PC-9 (cell line): Measurements from ENCODE around the gene CACYBP. TPM values are rescaled to one million over a fixed set of nuclear protein-coding genes. Genes with fewer than 3 reads are reported as not detected.

Experiments
- BruUV-seq: library from RNA; stranded (reverse); fragments of 400-500 nt; replicated peaks from 2 replicates; lab custom pipeline; 2021; lab: Mats Ljungman, UMichigan
- CTCF ChIA-PET: fragments of 300-600 bp; sonication (Branson Sonifier 250); formaldehyde crosslinking; loops from one replicate; lab custom pipeline; 2022; ENCODE audit warnings: antibody characterized with exemption; lab: Charles Lee
- POLR2A ChIA-PET: fragments of 300-600 bp; sonication (Branson Sonifier 250); formaldehyde crosslinking; loops from one replicate; lab custom pipeline; 2022; ENCODE audit warnings: antibody characterized with exemption; ENCODE audit not compliant: unreplicated experiment; lab: Charles Lee
- DNase-seq, 2 experiments: peaks; one replicate each; pipeline versions ENCODE4 v3.0.0 to v3.0.0-alpha.2; 2015 to 2022; ENCODE audit warnings: mixed read lengths in 1 of 2
- H2AFZ ChIP-seq: fragments of 200-600 bp; sonication (generic); 2 replicates; pipeline ENCODE4 v1.8.1; 2017; ENCODE audit warnings: antibody characterized with exemption
- H3F3A ChIP-seq: fragments of 200-600 bp; sonication (generic); 2 replicates; pipeline ENCODE4 v1.8.1; 2017; ENCODE audit warnings: antibody characterized with exemption, mild to moderate bottlenecking, low read depth; ENCODE audit not compliant: insufficient read depth
- H3K27ac ChIP-seq: fragments of 200-600 bp; sonication (generic); 2 replicates; pipeline ENCODE4 v1.6.1; 2016; ENCODE audit warnings: mixed run types
- H3K27me3 ChIP-seq: fragments of 200-600 bp; sonication (generic); 2 replicates; pipeline ENCODE4 v1.6.1; 2016; ENCODE audit warnings: low read depth, mixed run types; ENCODE audit not compliant: insufficient read depth
- H3K36me3 ChIP-seq: fragments of 200-600 bp; sonication (generic); 2 replicates; pipeline ENCODE4 v1.6.1; 2016; ENCODE audit warnings: low read depth, mixed run types
- H3K4me1 ChIP-seq: fragments of 200-600 bp; sonication (generic); replicated peaks from 2 replicates; pipeline ENCODE4 v1.6.1; 2016; ENCODE audit warnings: mixed run types; ENCODE audit not compliant: insufficient read depth
- H3K4me2 ChIP-seq: fragments of 200-600 bp; sonication (generic); 2 replicates; pipeline ENCODE4 v1.6.1; 2017; ENCODE audit warnings: mixed run types
- H3K4me3 ChIP-seq: fragments of 200-600 bp; sonication (generic); 2 replicates; pipeline ENCODE4 v1.6.1; 2016; ENCODE audit warnings: mixed run types
- H3K79me2 ChIP-seq: fragments of 200-600 bp; sonication (generic); 2 replicates; pipeline ENCODE4 v1.6.1; 2017; ENCODE audit warnings: low read depth, mixed run types
- H3K9me2 ChIP-seq: fragments of 200-600 bp; sonication (generic); 2 replicates; pipeline ENCODE4 v1.8.1; 2017; ENCODE audit warnings: mild to moderate bottlenecking; ENCODE audit not compliant: insufficient read depth
- H3K9me3 ChIP-seq: fragments of 200-600 bp; sonication (generic); 2 replicates; pipeline ENCODE4 v1.8.1; 2016; ENCODE audit warnings: low read depth; ENCODE audit not compliant: insufficient read depth
- H4K20me1 ChIP-seq: fragments of 200-600 bp; sonication (generic); 2 replicates; pipeline ENCODE4 v1.8.1; 2017; ENCODE audit not compliant: insufficient read depth
- EZH2 ChIP-seq: fragments of 200-600 bp; sonication (generic); IDR thresholded peaks from 2 replicates; pipeline ENCODE4 v1.8.0; 2017; ENCODE audit warnings: antibody characterized with exemption, low read depth
- intact Hi-C: fragments of 100-400 bp; cut with micrococcal nuclease; formaldehyde crosslinking; loops from one replicate; pipeline ENCODE4 v1.10.0; 2022; ENCODE audit not compliant: unreplicated experiment
- total RNA-seq: library from RNA; stranded (reverse); gene quantifications from 2 replicates; pipeline ENCODE4 v1.2.3, GENCODE V29; 2021
- TF ChIP-seq, protein P1 (sequence below): fragments of 200-600 bp; sonication (generic); conservative IDR thresholded peaks from 2 replicates; pipeline ENCODE4 v1.6.1; 2017; ENCODE audit warnings: mixed run types, antibody characterized with exemption, mild to moderate bottlenecking, moderate library complexity

The CACYBP gene
- total RNA-seq, 1 experiment from 2014 or later, result 156 TPM

GRCh38 chr1:175009532-175009931 is 9.8 kb downstream of the CACYBP start:
- Histone ChIP-seq H3K27me3 (no peaks in the 10 kb centered on the region), H4K20me1 (peaks cover 3% of the 10 kb centered on the region; the same call in 1 of the 2 replicates), H3K27ac (no peak overlapping the region), H3F3A (peaks cover 24% of the 10 kb centered on the region), H3K79me2 (peaks cover 37% of the 10 kb centered on the region), H2AFZ (no peak overlapping the region), H3K4me3 (no peak overlapping the region), H3K4me1 (peaks cover 8% of the 10 kb centered on the region; the same call in 1 of the 2 replicates), H3K36me3 (peaks cover 48% of the 10 kb centered on the region), H3K9me2 (no peaks in the 10 kb centered on the region), H3K4me2 (no peak overlapping the region), H3K9me3 (no peaks in the 10 kb centered on the region)
- no peak for DNase-seq
- ChIA-PET CTCF (no interaction called here), POLR2A (no interaction called here)
- intact Hi-C loops, result no loop called here
- no TSS peak for BruUV-seq
- TF ChIP-seq, protein P1, sequence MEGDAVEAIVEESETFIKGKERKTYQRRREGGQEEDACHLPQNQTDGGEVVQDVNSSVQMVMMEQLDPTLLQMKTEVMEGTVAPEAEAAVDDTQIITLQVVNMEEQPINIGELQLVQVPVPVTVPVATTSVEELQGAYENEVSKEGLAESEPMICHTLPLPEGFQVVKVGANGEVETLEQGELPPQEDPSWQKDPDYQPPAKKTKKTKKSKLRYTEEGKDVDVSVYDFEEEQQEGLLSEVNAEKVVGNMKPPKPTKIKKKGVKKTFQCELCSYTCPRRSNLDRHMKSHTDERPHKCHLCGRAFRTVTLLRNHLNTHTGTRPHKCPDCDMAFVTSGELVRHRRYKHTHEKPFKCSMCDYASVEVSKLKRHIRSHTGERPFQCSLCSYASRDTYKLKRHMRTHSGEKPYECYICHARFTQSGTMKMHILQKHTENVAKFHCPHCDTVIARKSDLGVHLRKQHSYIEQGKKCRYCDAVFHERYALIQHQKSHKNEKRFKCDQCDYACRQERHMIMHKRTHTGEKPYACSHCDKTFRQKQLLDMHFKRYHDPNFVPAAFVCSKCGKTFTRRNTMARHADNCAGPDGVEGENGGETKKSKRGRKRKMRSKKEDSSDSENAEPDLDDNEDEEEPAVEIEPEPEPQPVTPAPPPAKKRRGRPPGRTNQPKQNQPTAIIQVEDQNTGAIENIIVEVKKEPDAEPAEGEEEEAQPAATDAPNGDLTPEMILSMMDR, result no peak
- no peak for TF ChIP-seq EZH2

DNA sequence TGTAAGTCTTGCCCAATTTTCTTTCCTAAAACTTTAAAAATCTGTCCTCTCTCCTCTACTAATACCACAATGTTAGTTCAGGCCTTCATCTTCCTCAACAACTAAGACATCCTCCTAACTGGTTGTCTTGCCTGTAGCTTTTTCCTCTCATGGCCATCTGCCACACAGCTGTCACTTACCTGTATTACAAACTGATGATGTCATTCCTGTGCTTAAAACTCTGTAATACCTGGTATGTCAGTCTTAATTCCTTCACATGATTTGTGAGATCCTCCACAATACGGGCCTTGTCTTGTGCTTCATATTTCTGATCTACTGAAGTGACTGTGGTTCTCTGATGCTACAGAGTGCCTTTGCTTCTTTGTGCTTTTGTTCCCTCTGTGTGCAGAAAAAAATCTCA is 13.7 kb downstream of the CACYBP start:
- no peak overlapping the region for H2AFZ ChIP-seq
- no peaks in the 10 kb centered on the region for H3K9me3 ChIP-seq
- ChIA-PET POLR2A (interaction anchor here (0.7 kb wide), 1 partner anchor 108 kb away, joined by 3 read pairs; no protein-coding TSS in a partner anchor), CTCF (no interaction called here)
- H4K20me1 ChIP-seq, result no peaks in the 10 kb centered on the region; the same call in 1 of the 2 replicates
- intact Hi-C loops, result no loop called here
- no peak overlapping the region for H3K4me3 ChIP-seq
- TF ChIP-seq, protein P1, result no peak
- no peak for TF ChIP-seq EZH2
- H3K4me1 ChIP-seq, result peaks cover 8% of the 10 kb centered on the region; the same call in 1 of the 2 replicates
- BruUV-seq, result no TSS peak
- no peaks in the 10 kb centered on the region for H3K27me3 ChIP-seq
- H3K9me2 ChIP-seq, result no peaks in the 10 kb centered on the region
- H3K79me2 ChIP-seq, result 0 out of 2 replicates have a peak, but pooled peaks cover 2% of the 10 kb centered on the region
- peaks cover 21% of the 10 kb centered on the region; the same call in 1 of the 2 replicates for H3F3A ChIP-seq
- H3K27ac ChIP-seq, result no peak overlapping the region
- no peak for DNase-seq
- H3K4me2 ChIP-seq, result no peak overlapping the region
- peaks cover 23% of the 10 kb centered on the region for H3K36me3 ChIP-seq

DNA sequence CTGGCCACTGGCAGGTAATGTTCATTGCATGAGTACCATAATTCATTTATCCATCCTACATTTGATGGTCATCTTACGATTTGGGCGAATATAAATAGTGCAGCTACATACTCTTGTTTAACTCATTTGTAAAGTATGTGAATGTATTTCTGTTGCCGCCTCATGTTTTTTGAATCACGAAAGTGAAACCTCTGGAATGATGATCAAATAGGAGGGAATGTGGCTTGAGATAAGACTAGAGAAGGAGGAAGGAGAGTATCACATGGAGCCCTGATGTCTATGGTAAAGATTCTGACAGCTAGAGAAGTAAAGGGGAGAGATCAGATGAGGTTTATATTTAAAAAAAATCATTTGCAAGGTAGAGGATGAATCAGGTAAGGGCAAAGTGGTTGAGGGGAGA is 15.5 kb downstream of the CACYBP start:
- ChIA-PET POLR2A (interaction anchor here (0.6 kb wide), 1 partner anchor 22 kb away, joined by 4 read pairs; no protein-coding TSS in a partner anchor), CTCF (no interaction called here)
- Histone ChIP-seq H3K27ac (no peak overlapping the region), H4K20me1 (no peaks in the 10 kb centered on the region), H3F3A (peaks cover 13% of the 10 kb centered on the region; the same call in 1 of the 2 replicates), H3K4me2 (no peak overlapping the region), H3K79me2 (no peaks in the 10 kb centered on the region), H3K36me3 (0 out of 2 replicates have a peak, but pooled peaks cover 19% of the 10 kb centered on the region), H3K4me1 (peaks cover 8% of the 10 kb centered on the region; the same call in 1 of the 2 replicates), H3K9me3 (no peaks in the 10 kb centered on the region), H3K27me3 (no peaks in the 10 kb centered on the region), H2AFZ (no peak overlapping the region), H3K9me2 (no peaks in the 10 kb centered on the region), H3K4me3 (no peak overlapping the region)
- DNase-seq, result no peak
- intact Hi-C loops, result no loop called here
- TF ChIP-seq, protein P1, result no peak
- TF ChIP-seq EZH2, result no peak
- BruUV-seq, result no TSS peak
